HG02588 (cell line): ENCODE results near the gene AKIRIN1.
"Not testable (repeated sequence)": the region's sequence is repeated elsewhere in the genome, so short reads cannot be mapped to it uniquely, and the experiment has no call there.

Experiments
- ATAC-seq: cut with Tn5 transposase; IDR thresholded peaks from one replicate; pipeline ENCODE4 v1.9.1; 2021; ENCODE audit warnings: mild to moderate bottlenecking, moderate library complexity; ENCODE audit not compliant: unreplicated experiment

AKIRIN1 gene

GRCh38 chr1:39036678-39037077 is 45.6 kb downstream of the AKIRIN1 start:
- no peak for ATAC-seq

DNA sequence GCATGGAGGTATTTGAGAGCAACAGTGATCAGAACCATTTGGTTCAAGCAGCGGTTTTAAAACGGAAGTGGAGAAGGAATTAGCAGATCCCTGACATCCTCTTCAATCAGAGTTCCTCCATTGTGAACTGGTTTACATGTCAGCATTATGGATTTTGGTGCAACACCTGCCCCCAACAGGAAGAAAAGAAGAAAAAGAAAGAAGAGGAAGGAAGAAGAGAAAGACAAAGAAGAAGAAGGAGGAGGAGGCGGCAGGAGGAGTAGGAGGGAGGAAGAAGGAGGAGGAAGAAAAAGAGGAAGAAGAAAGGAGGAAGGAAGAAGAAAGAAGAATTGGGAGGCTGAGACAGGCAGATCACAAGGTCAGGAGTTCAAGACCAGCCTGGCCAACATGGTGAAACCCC is 52.4 kb downstream of the AKIRIN1 start:
- ATAC-seq = no peak

- no peak for ATAC-seq
Measured at GRCh38 chr1:39044762-39045161, 53.7 kb downstream of the AKIRIN1 start.

DNA sequence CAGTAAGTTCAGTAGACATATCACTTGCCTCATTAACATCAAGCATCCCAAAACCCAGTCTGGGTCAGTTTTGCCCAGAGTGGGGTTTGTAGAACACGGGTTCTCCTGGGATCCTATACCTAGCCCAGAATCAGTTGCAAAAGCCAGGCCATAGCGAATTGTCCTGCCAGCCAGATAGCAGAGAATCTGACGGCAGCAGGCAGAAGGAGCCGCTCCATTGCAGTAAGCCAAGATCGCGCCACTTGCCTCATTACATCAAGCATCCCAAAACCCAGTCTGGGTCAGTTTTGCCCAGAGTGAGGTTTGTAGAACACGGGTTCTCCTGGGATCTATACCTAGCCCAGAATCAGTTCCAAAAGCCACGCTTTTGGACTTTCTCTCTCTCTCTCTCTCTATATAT is 54.2 kb downstream of the AKIRIN1 start:
- no peak for ATAC-seq

GRCh38 chr1:39046613-39047210 is 55.6 kb downstream of the AKIRIN1 start:
- no peak for ATAC-seq

GRCh38 chr1:39047374-39048229 is 56.5 kb downstream of the AKIRIN1 start:
- no peak for ATAC-seq

GRCh38 chr1:39048745-39049370 is 57.8 kb downstream of the AKIRIN1 start:
- ATAC-seq = no peak

- ATAC-seq = no peak
Measured at GRCh38 chr1:39050001-39050400, 58.9 kb downstream of the AKIRIN1 start.

DNA sequence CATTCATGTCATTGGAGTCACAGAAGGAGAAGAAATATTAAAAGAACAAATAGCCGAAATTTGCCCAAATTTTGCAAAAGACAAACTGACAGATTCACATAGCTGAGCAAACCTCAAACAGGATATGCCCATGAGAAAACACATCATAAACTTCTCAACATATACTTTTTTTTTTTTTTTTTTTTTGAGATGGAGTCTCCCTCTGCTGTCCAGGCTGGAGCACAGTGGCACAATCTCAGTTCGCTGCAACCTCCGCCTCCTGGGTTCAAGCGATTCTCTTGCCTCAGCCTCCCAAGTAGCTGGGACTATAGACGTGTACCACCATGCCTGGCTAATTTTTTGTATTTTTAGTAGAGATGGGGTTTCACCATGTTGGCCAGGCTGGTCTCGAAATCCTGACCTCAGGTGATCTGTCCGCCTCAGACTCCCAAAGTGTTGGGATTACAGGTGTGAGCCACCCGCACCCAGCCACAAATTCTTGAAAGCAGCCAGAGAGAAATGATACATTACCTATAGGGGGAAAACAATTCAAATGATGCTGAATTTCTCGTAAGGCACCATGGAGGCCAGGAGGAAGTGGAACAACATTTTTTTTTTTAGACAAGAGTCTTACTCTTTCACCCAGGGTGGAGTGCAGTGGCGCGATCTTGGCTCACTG is 60.2 kb downstream of the AKIRIN1 start:
- not testable (repeated sequence) for ATAC-seq

DNA sequence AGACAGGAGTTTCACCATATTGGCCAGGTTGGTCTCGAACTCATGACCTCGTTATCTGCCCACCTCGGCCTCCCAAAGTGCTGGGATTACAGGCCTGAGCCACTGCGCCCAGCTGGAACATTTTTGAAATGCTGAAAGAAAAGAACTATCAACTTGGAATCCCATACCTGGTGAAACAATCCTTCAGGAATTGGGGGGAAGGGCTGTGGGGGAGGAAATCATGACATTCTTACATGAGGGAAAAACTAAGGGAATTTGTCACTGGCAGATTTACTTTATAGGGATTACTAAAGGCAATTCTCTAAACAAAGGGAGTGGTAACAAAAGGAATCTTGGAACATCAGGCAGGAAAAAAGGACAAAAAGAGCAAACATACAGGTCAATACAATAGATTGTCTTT is 60.9 kb downstream of the AKIRIN1 start:
- ATAC-seq = no peak

- ATAC-seq = not testable (repeated sequence)
Measured at GRCh38 chr1:39055213-39055710, 64.2 kb downstream of the AKIRIN1 start.
